Measurements from ENCODE around the gene SPARC.

Gene SPARC

GRCh38 chr5:151686674-151687407 is at the start of gene SPARC:
TSS of gene SPARC (minus strand) at chr5:151686915. CDS start at chr5:151676188, 10,727 bp downstream.
- ATAC-seq, result peak; percentile 95
- no peak; the same call in 1 of the 2 replicates for TF ChIP-seq PATZ1 (CRISPR knock-in tag; IDR thresholded peaks at IDR 0.05; ENCODE audit: borderline replicate concordance)
- peak; percentile 26; the same call in 1 of the 2 replicates for TF ChIP-seq CSDC2 (CRISPR knock-in tag; IDR thresholded peaks at IDR 0.05)
- TF ChIP-seq ZNF565 (CRISPR knock-in tag; conservative IDR thresholded peaks at IDR 0.05; ENCODE audit: low read depth), result no peak
- TF ChIP-seq CSRNP3 (CRISPR knock-in tag; IDR thresholded peaks at IDR 0.05), result 0 out of 2 replicates have a peak, but pooled peaks have one; percentile 12
- 0 out of 2 replicates have a peak, but pooled peaks have one; percentile 26 for TF ChIP-seq GLIS3 (CRISPR knock-in tag; IDR thresholded peaks at IDR 0.05)
- TF ChIP-seq SNAI2 (CRISPR knock-in tag; IDR thresholded peaks at IDR 0.05), result no peak
- TF ChIP-seq ZFP3 (CRISPR knock-in tag; IDR thresholded peaks at IDR 0.05), result no peak
- TF ChIP-seq ZNF8 (CRISPR knock-in tag; IDR thresholded peaks at IDR 0.05), result no peak
- TF ChIP-seq TCF4 (CRISPR knock-in tag; IDR thresholded peaks at IDR 0.05; ENCODE audit: borderline replicate concordance), result no peak

GRCh38 chr5:151735646-151736045 is 48.9 kb upstream of the SPARC start:
- TF ChIP-seq ZNF70 (CRISPR knock-in tag; IDR thresholded peaks at IDR 0.05), result no peak
- no peak for TF ChIP-seq CREB5 (CRISPR knock-in tag; IDR thresholded peaks at IDR 0.05; ENCODE audit: low read depth)
- no peak for TF ChIP-seq PATZ1 (CRISPR knock-in tag; IDR thresholded peaks at IDR 0.05; ENCODE audit: borderline replicate concordance)
- TF ChIP-seq ZFP30 (CRISPR knock-in tag; IDR thresholded peaks at IDR 0.05), result no peak
- TF ChIP-seq TCF4 (CRISPR knock-in tag; IDR thresholded peaks at IDR 0.05; ENCODE audit: borderline replicate concordance), result no peak
- no peak for TF ChIP-seq ZNF8 (CRISPR knock-in tag; IDR thresholded peaks at IDR 0.05)
- no peak for TF ChIP-seq ZNF565 (CRISPR knock-in tag; conservative IDR thresholded peaks at IDR 0.05; ENCODE audit: low read depth)
- no peak for TF ChIP-seq ISL1 (CRISPR knock-in tag; IDR thresholded peaks at IDR 0.05)
- TF ChIP-seq RARB (CRISPR knock-in tag; IDR thresholded peaks at IDR 0.05), result no peak
- no peak for ATAC-seq

GRCh38 chr5:151734064-151734408 is 47.3 kb upstream of the SPARC start:
- ATAC-seq, result no peak; the same call in 2 of the 3 replicates
- TF ChIP-seq ZFP3 (CRISPR knock-in tag; IDR thresholded peaks at IDR 0.05), result no peak
- TF ChIP-seq ARNTL (CRISPR knock-in tag; IDR thresholded peaks at IDR 0.05; ENCODE audit: borderline replicate concordance, low read depth), result no peak
- no peak for TF ChIP-seq OSR1 (CRISPR knock-in tag; IDR thresholded peaks at IDR 0.05)
- no peak for TF ChIP-seq PPARA (CRISPR knock-in tag; IDR thresholded peaks at IDR 0.05; ENCODE audit: borderline replicate concordance)
- no peak for TF ChIP-seq ZNF8 (CRISPR knock-in tag; IDR thresholded peaks at IDR 0.05)
- TF ChIP-seq ZNF565 (CRISPR knock-in tag; conservative IDR thresholded peaks at IDR 0.05; ENCODE audit: low read depth), result no peak
- TF ChIP-seq POU6F1 (CRISPR knock-in tag; IDR thresholded peaks at IDR 0.05; ENCODE audit: borderline replicate concordance, low read depth), result no peak
- TF ChIP-seq ZNF70 (CRISPR knock-in tag; IDR thresholded peaks at IDR 0.05), result no peak
- no peak for TF ChIP-seq TCF4 (CRISPR knock-in tag; IDR thresholded peaks at IDR 0.05; ENCODE audit: borderline replicate concordance)
- TF ChIP-seq TSHZ2 (CRISPR knock-in tag; IDR thresholded peaks at IDR 0.05), result no peak
- TF ChIP-seq CSRNP3 (CRISPR knock-in tag; IDR thresholded peaks at IDR 0.05), result no peak
- TF ChIP-seq PATZ1 (CRISPR knock-in tag; IDR thresholded peaks at IDR 0.05; ENCODE audit: borderline replicate concordance), result no peak
- TF ChIP-seq ZC3H10 (CRISPR knock-in tag; IDR thresholded peaks at IDR 0.05), result no peak
